Ishikawa (cell line): ENCODE data around the gene CCDC188.

Source experiments
- EGR1 ChIP-seq: IDR thresholded peaks from 2 replicates; pipeline ENCODE4 v1.6.1; 2012
- EP300 ChIP-seq: IDR thresholded peaks from 2 replicates; pipeline ENCODE4 v1.6.1; 2012; ENCODE audit warnings: borderline replicate concordance
- FOXM1 ChIP-seq: IDR thresholded peaks from 2 replicates; pipeline ENCODE4 v1.6.1; 2012; ENCODE audit warnings: low read depth, borderline replicate concordance
- RAD21 ChIP-seq: IDR thresholded peaks from 2 replicates; pipeline ENCODE4 v1.6.1; 2012; ENCODE audit warnings: low read depth
- TCF12 ChIP-seq: IDR thresholded peaks from 2 replicates; pipeline ENCODE4 v1.6.1; 2012; ENCODE audit warnings: low read depth
- TEAD4 ChIP-seq: IDR thresholded peaks from 2 replicates; pipeline ENCODE4 v1.6.1; 2012
- TF ChIP-seq, protein P1 (sequence below): IDR thresholded peaks from 2 replicates; pipeline ENCODE4 v1.6.1; 2012
- TF ChIP-seq, protein P2 (sequence below): IDR thresholded peaks from 2 replicates; pipeline ENCODE4 v1.6.1; 2012

DNA sequence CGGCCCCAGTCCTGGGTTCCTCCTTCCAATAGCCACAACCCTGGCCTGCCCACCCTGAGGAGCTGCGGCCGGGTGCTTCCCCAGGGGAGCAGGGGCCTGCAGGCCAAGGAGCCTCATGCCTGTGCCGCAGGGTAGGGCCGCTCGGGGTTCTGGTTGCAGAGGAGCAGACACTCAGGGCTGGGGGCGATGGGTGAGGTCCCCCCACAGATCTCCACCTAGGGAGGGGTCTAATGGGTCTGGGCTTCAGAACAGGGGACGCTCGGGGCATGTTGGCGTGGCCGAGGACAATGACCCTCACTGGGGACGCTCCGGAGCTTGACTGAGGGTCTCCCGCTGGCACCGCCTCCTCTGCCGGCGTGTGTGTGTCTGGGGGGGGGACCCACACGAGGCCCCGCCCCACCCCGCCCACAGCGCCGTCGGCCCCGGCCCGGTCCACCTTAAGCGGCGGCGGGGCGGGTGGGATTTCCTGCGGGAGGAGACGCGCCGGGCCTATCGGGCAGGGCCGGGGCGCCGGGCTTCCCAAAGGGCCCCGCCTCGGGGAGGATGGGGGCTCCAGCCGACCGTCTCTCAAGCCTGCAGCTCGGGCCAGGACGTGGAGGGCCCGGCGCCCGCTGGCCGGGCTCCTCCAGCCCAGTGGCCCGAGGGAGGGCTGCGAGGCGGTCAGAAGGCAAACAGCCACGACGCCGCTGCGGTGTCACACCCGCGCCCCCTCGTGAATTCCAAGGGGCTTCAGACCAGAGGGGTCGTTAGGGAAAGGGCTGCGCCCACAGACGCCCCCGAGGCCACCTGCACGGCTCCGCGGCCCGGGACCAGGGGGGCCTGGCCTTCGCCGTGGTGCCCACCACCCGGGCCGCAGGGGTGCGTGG is 19.9 kb downstream of the CCDC188 start:
- no peak for TF ChIP-seq EP300
- no peak for TF ChIP-seq TEAD4
- TF ChIP-seq, protein P1, sequence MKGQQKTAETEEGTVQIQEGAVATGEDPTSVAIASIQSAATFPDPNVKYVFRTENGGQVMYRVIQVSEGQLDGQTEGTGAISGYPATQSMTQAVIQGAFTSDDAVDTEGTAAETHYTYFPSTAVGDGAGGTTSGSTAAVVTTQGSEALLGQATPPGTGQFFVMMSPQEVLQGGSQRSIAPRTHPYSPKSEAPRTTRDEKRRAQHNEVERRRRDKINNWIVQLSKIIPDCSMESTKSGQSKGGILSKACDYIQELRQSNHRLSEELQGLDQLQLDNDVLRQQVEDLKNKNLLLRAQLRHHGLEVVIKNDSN = no peak
- TF ChIP-seq RAD21 = no peak
- TF ChIP-seq, protein P2, sequence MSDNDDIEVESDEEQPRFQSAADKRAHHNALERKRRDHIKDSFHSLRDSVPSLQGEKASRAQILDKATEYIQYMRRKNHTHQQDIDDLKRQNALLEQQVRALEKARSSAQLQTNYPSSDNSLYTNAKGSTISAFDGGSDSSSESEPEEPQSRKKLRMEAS = no peak
- TF ChIP-seq TCF12 = no peak
- no peak for TF ChIP-seq EGR1
- TF ChIP-seq FOXM1 = no peak
